ENCODE measurements around the gene SCARB1. TPM values are rescaled to one million over a fixed set of nuclear protein-coding genes. Genes with fewer than 3 reads are reported as not detected.

SCARB1 gene
- total RNA-seq, 1 experiment from 2014 or later, result 68.3 TPM

DNA sequence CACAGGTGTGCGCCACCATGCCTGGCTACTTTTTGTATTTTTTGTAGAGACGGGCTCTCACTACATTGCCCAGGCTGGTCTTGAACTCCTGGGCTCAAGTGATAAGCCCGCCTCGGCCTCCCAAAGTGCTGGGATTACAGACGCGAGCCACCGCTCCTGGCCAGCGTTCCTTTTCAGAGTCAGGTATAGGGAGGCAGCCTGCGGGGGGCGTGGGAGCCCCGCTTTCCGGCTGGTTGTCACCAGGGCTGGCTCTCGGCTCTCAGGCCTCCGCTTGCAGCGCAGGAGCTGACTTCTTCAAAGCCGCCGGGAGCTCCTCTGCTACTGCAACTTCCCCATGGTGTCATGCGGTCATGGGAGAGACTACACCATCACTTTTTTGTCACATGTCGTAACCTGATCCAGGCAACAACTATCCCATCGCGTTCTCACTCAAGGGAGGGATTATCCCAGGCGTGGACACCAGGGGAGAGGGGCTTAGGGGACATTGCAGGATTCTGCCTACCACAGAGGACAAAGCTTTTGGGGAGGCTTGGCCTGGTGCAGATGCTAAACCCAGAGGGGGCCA is 129.4 kb downstream of the SCARB1 start (continued):
- no peak for TF ChIP-seq AFF4 (CRISPR knock-in tag; IDR thresholded peaks at IDR 0.05; ENCODE audit: borderline replicate concordance)
- TF ChIP-seq, protein P1, sequence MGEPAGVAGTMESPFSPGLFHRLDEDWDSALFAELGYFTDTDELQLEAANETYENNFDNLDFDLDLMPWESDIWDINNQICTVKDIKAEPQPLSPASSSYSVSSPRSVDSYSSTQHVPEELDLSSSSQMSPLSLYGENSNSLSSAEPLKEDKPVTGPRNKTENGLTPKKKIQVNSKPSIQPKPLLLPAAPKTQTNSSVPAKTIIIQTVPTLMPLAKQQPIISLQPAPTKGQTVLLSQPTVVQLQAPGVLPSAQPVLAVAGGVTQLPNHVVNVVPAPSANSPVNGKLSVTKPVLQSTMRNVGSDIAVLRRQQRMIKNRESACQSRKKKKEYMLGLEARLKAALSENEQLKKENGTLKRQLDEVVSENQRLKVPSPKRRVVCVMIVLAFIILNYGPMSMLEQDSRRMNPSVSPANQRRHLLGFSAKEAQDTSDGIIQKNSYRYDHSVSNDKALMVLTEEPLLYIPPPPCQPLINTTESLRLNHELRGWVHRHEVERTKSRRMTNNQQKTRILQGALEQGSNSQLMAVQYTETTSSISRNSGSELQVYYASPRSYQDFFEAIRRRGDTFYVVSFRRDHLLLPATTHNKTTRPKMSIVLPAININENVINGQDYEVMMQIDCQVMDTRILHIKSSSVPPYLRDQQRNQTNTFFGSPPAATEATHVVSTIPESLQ (CRISPR knock-in tag; IDR thresholded peaks at IDR 0.05), result no peak
- TF ChIP-seq EMX1 (CRISPR knock-in tag; IDR thresholded peaks at IDR 0.05), result no peak
- no peak for TF ChIP-seq HMGA2 (CRISPR knock-in tag; IDR thresholded peaks at IDR 0.05)
- TF ChIP-seq CBFB (CRISPR knock-in tag; IDR thresholded peaks at IDR 0.05; ENCODE audit: low read depth), result no peak
- no peak for TF ChIP-seq FOXK1 (CRISPR knock-in tag; IDR thresholded peaks at IDR 0.05)
- no peak for TF ChIP-seq PREB (CRISPR knock-in tag; IDR thresholded peaks at IDR 0.05; ENCODE audit: borderline replicate concordance)
- TF ChIP-seq ZNF232 (CRISPR knock-in tag; IDR thresholded peaks at IDR 0.05), result no peak
- TF ChIP-seq, protein P2, sequence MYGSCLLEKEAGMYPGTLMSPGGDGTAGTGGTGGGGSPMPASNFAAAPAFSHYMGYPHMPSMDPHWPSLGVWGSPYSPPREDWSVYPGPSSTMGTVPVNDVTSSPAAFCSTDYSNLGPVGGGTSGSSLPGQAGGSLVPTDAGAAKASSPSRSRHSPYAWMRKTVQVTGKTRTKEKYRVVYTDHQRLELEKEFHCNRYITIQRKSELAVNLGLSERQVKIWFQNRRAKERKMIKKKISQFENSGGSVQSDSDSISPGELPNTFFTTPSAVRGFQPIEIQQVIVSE (CRISPR knock-in tag; IDR thresholded peaks at IDR 0.05; ENCODE audit: borderline replicate concordance), result no peak
- no peak for TF ChIP-seq PRRX2 (CRISPR knock-in tag; IDR thresholded peaks at IDR 0.05)
- no peak for TF ChIP-seq ZNF423 (CRISPR knock-in tag; IDR thresholded peaks at IDR 0.05)
- TF ChIP-seq FOXJ3 (CRISPR knock-in tag; IDR thresholded peaks at IDR 0.05; ENCODE audit: borderline replicate concordance), result no peak
- no peak for TF ChIP-seq GABPB1 (CRISPR knock-in tag; IDR thresholded peaks at IDR 0.05)
- TF ChIP-seq SMAD4 (CRISPR knock-in tag; IDR thresholded peaks at IDR 0.05), result no peak
- TF ChIP-seq, protein P3, sequence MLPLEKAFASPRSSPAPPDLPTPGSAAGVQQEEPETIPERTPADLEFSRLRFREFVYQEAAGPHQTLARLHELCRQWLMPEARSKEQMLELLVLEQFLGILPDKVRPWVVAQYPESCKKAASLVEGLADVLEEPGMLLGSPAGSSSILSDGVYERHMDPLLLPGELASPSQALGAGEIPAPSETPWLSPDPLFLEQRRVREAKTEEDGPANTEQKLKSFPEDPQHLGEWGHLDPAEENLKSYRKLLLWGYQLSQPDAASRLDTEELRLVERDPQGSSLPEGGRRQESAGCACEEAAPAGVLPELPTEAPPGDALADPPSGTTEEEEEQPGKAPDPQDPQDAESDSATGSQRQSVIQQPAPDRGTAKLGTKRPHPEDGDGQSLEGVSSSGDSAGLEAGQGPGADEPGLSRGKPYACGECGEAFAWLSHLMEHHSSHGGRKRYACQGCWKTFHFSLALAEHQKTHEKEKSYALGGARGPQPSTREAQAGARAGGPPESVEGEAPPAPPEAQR (CRISPR knock-in tag; IDR thresholded peaks at IDR 0.05), result no peak
- no peak for TF ChIP-seq GRHL2 (CRISPR knock-in tag; IDR thresholded peaks at IDR 0.05; ENCODE audit: insufficient replicate concordance, severe bottlenecking)
- TF ChIP-seq MYBL2 (CRISPR knock-in tag; IDR thresholded peaks at IDR 0.05), result no peak
- no peak for TF ChIP-seq RELA (CRISPR knock-in tag; IDR thresholded peaks at IDR 0.05; ENCODE audit: borderline replicate concordance)
- TF ChIP-seq ZNF219 (CRISPR knock-in tag; IDR thresholded peaks at IDR 0.05; ENCODE audit: borderline replicate concordance), result no peak
- no peak for TF ChIP-seq AR (CRISPR knock-in tag; IDR thresholded peaks at IDR 0.05)
- no peak for TF ChIP-seq ZNF396 (CRISPR knock-in tag; IDR thresholded peaks at IDR 0.05; ENCODE audit: borderline replicate concordance)
- no peak for TF ChIP-seq NFE2L1 (CRISPR knock-in tag; IDR thresholded peaks at IDR 0.05)
- TF ChIP-seq ARID4B (CRISPR knock-in tag; IDR thresholded peaks at IDR 0.05; ENCODE audit: borderline replicate concordance), result no peak
- no peak for TF ChIP-seq ZNF416 (CRISPR knock-in tag; IDR thresholded peaks at IDR 0.05)

Data from WTC11 (cell line).